ENCODE results near the gene STAG1. TPM values are rescaled to one million over a fixed set of nuclear protein-coding genes. Genes with fewer than 3 reads are reported as not detected.

Gene STAG1
- total RNA-seq, 1 experiment from 2014 or later = 43.7 TPM

DNA sequence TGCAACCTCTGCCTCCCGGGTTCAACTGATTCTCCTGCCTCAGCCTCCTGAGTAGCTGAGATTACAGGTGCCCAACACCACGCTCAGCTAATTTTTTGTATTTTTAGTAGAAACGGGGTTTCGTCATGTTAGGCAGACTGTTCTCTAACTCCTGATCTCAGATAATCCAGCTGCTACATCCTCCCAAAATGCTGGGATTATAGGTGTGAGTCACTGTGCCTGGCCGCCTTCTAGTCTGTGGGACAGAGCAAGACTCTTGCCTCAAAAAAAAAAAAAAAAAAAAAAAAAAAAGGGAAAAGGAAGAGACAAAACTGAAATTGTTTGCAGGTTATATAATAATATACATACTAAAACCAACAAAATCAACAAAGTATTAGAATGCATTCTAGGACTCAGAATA lies 286.9 kb downstream of the STAG1 start:
- no peaks in the 10 kb centered on the region for H3K27me3 ChIP-seq (ENCODE audit: control insufficient read depth, insufficient read depth, low read length)
- POLR2A ChIA-PET = interaction anchor here (0.6 to 0.7 kb wide), 2 partner anchors 152 to 269 kb away, joined by 5 to 7 read pairs; partner anchors contain the start of gene MSL2
- no TSS peak for BruUV-seq (replicated peaks)
- H3K9me3 ChIP-seq (ENCODE audit: control insufficient read depth, insufficient read depth, low read depth, low read length) = no peaks in the 10 kb centered on the region
- no peaks in the 10 kb centered on the region for H3K36me3 ChIP-seq (ENCODE audit: control insufficient read depth, insufficient read depth, low read length)
- no peak for DNase-seq (ENCODE audit: low read depth, low spot score)
- H3K4me3 ChIP-seq (ENCODE audit: low read depth in 2 of 2, low read length in 2 of 2) = no peak overlapping the region
- H3K4me1 ChIP-seq (ENCODE audit: control insufficient read depth, insufficient read depth, low read length) = no peaks in the 10 kb centered on the region
- intact Hi-C loops (cut with micrococcal nuclease; ENCODE audit: unreplicated experiment) (no loop called here), in situ Hi-C loops (cut with HindIII; ENCODE audit: low pct_unique_long_range_greater_than_20kb, low sequenced_read_pairs) (no loop called here)
- no peak overlapping the region for H3K27ac ChIP-seq (ENCODE audit: low read length)
- CTCF ChIA-PET = no interaction called here
- TF ChIP-seq, protein P1, sequence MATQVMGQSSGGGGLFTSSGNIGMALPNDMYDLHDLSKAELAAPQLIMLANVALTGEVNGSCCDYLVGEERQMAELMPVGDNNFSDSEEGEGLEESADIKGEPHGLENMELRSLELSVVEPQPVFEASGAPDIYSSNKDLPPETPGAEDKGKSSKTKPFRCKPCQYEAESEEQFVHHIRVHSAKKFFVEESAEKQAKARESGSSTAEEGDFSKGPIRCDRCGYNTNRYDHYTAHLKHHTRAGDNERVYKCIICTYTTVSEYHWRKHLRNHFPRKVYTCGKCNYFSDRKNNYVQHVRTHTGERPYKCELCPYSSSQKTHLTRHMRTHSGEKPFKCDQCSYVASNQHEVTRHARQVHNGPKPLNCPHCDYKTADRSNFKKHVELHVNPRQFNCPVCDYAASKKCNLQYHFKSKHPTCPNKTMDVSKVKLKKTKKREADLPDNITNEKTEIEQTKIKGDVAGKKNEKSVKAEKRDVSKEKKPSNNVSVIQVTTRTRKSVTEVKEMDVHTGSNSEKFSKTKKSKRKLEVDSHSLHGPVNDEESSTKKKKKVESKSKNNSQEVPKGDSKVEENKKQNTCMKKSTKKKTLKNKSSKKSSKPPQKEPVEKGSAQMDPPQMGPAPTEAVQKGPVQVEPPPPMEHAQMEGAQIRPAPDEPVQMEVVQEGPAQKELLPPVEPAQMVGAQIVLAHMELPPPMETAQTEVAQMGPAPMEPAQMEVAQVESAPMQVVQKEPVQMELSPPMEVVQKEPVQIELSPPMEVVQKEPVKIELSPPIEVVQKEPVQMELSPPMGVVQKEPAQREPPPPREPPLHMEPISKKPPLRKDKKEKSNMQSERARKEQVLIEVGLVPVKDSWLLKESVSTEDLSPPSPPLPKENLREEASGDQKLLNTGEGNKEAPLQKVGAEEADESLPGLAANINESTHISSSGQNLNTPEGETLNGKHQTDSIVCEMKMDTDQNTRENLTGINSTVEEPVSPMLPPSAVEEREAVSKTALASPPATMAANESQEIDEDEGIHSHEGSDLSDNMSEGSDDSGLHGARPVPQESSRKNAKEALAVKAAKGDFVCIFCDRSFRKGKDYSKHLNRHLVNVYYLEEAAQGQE (IDR thresholded peaks at IDR 0.05; ENCODE audit: insufficient read depth in 1 of 2, low read depth in 2 of 2, low read length in 1 of 2) = no peak
- TF ChIP-seq TCF7L2 (IDR thresholded peaks at IDR 0.05; ENCODE audit: low read depth, low read length) (no peak), SIN3A (IDR thresholded peaks at IDR 0.05; ENCODE audit: borderline replicate concordance, insufficient read depth, low read depth, low read length) (no peak), POLR2AphosphoS5 (IDR thresholded peaks at IDR 0.05; ENCODE audit: low read depth, low read length) (no peak)
- TF ChIP-seq, protein P2, sequence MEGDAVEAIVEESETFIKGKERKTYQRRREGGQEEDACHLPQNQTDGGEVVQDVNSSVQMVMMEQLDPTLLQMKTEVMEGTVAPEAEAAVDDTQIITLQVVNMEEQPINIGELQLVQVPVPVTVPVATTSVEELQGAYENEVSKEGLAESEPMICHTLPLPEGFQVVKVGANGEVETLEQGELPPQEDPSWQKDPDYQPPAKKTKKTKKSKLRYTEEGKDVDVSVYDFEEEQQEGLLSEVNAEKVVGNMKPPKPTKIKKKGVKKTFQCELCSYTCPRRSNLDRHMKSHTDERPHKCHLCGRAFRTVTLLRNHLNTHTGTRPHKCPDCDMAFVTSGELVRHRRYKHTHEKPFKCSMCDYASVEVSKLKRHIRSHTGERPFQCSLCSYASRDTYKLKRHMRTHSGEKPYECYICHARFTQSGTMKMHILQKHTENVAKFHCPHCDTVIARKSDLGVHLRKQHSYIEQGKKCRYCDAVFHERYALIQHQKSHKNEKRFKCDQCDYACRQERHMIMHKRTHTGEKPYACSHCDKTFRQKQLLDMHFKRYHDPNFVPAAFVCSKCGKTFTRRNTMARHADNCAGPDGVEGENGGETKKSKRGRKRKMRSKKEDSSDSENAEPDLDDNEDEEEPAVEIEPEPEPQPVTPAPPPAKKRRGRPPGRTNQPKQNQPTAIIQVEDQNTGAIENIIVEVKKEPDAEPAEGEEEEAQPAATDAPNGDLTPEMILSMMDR (IDR thresholded peaks at IDR 0.05) = no peak
- no peak for ATAC-seq

DNA sequence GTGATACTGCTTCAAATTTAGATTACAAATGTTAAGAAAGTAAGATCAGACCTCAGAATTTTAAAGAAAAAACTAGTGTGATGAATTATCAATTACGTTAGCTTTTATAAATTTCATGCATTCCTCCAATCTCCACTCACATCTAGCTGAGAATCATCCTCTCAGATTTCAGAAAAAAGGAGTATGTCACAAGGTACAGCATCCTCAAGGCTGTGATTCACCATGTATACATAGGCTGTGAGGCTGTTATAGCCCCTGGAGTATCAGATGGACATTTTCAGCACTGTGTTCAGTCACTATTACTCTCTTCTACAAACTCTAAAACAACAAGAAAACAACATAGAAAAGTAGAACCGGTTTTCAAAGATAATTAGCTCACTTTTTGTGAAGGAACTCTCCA lies 287.7 kb downstream of the STAG1 start:
- ATAC-seq (no peak; the same call in 1 of the 2 replicates), DNase-seq (ENCODE audit: low read depth, low spot score) (no peak)
- Histone ChIP-seq H3K9me3 (ENCODE audit: control insufficient read depth, insufficient read depth, low read depth, low read length) (no peaks in the 10 kb centered on the region), H3K27me3 (ENCODE audit: control insufficient read depth, insufficient read depth, low read length) (no peaks in the 10 kb centered on the region), H3K4me1 (ENCODE audit: control insufficient read depth, insufficient read depth, low read length) (no peaks in the 10 kb centered on the region), H3K36me3 (ENCODE audit: control insufficient read depth, insufficient read depth, low read length) (no peaks in the 10 kb centered on the region), H3K4me3 (ENCODE audit: low read depth in 2 of 2, low read length in 2 of 2) (no peak overlapping the region), H3K27ac (ENCODE audit: low read length) (no peak overlapping the region)
- TF ChIP-seq, protein P2 (IDR thresholded peaks at IDR 0.05) = no peak
- TF ChIP-seq POLR2AphosphoS5 (IDR thresholded peaks at IDR 0.05; ENCODE audit: low read depth, low read length) (no peak), TCF7L2 (IDR thresholded peaks at IDR 0.05; ENCODE audit: low read depth, low read length) (no peak), SIN3A (IDR thresholded peaks at IDR 0.05; ENCODE audit: borderline replicate concordance, insufficient read depth, low read depth, low read length) (no peak)
- TF ChIP-seq, protein P1 (IDR thresholded peaks at IDR 0.05; ENCODE audit: insufficient read depth in 1 of 2, low read depth in 2 of 2, low read length in 1 of 2) = no peak
- no TSS peak for BruUV-seq (replicated peaks)
- intact Hi-C loops (cut with micrococcal nuclease; ENCODE audit: unreplicated experiment) = no loop called here
- in situ Hi-C loops (cut with HindIII; ENCODE audit: low pct_unique_long_range_greater_than_20kb, low sequenced_read_pairs) = no loop called here
- ChIA-PET CTCF (interaction anchor here (0.6 to 0.7 kb wide), 2 partner anchors 24 to 385 kb away, joined by 3 to 4 read pairs; no protein-coding TSS in a partner anchor), POLR2A (interaction anchor here (0.6 to 0.7 kb wide), 2 partner anchors 153 to 268 kb away, joined by 5 to 7 read pairs; partner anchors contain the start of gene MSL2)

Measured in Panc1 (cell line).